HG03520 (cell line): Measurements from ENCODE around the gene RYR2.
"Not testable (repeated sequence)": the region's sequence is repeated elsewhere in the genome, so short reads cannot be mapped to it uniquely, and the experiment has no call there.

Source experiments
- ATAC-seq: cut with Tn5 transposase; IDR thresholded peaks from one replicate; pipeline ENCODE4 v1.9.1; 2021; ENCODE audit warnings: mild to moderate bottlenecking, moderate library complexity; ENCODE audit not compliant: unreplicated experiment

Gene RYR2

GRCh38 chr1:237817277-237817676 lies 775.3 kb downstream of the RYR2 start:
- no peak for ATAC-seq

DNA sequence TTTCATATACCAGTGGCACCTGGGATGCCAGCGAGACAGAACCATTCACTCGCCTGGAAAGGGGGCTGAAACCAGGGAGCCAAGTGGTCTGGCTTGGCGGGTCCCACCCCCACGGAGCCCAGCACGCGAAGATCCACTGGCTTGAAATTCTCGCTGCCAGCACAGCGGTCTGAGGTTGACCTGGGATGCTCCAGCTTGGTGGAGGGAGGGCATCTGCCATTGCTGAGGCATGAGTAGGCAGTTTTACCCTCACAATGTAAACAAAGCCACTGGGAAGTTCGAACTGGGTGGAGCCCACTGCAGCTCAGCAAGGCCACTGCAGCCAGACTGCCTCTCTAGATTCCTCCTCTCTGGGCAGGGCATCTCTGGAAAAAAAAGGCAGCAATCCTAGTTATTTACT lies 778.6 kb downstream of the RYR2 start:
- not testable (repeated sequence) for ATAC-seq

- ATAC-seq, result no peak
Observed at GRCh38 chr1:237832858-237833257, 790.9 kb downstream of the RYR2 start.

GRCh38 chr1:237834048-237834447 lies 792.1 kb downstream of the RYR2 start:
- ATAC-seq, result no peak

DNA sequence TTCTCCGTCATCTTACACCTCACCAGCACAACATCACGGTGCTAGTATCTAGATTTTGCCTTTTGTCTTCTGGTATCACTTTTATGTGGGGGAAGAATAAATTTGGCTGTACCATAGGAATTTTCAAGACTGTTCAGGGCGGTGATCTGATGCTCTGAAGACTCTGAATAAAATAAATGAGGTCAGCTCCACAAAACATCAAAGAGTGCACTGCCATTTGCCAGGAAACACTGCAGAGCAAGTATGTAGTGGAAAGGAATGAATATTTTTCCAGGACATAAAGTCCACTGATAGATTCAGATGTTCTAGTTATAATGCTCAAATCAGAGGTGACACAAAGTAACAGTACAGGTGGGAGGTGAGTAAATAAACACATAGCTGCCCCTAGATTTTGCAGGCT lies 792.5 kb downstream of the RYR2 start:
- no peak for ATAC-seq

GRCh38 chr1:237838320-237838719 lies 796.3 kb downstream of the RYR2 start:
- no peak for ATAC-seq

DNA sequence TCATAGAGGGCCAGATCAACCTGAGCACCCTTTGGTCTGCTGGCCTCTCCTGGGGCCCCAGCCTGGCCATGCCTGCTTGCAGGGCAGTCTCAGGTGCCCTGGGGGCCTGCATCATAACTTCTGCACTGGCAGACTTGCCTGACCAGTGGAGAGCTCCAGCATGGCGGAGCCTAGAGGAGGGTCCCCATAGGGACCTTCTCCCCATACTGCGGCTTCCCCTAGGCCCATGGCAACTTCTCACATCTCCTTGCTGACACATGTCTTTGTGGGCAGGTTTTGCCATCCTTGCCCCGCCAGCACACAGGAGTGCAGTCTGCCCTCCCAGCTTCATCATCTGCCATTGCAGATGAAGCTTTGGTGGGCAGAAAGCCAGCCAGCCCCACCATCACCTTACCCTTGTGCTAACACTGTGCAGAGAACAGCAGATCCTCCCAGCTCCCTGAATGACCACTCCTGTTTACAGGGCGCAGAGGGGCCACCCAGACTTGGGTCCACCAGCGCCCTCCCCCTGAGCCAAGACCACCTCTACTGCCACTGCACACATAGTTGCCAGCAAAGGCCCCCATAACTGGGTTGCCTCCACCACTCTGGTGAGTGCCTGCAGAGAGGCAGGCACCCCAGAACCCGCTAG lies 797.0 kb downstream of the RYR2 start:
- ATAC-seq, result no peak

GRCh38 chr1:237841485-237841884 lies 799.5 kb downstream of the RYR2 start:
- ATAC-seq, result no peak

- not testable (repeated sequence) for ATAC-seq
Observed at GRCh38 chr1:237843516-237843915, 801.5 kb downstream of the RYR2 start.

DNA sequence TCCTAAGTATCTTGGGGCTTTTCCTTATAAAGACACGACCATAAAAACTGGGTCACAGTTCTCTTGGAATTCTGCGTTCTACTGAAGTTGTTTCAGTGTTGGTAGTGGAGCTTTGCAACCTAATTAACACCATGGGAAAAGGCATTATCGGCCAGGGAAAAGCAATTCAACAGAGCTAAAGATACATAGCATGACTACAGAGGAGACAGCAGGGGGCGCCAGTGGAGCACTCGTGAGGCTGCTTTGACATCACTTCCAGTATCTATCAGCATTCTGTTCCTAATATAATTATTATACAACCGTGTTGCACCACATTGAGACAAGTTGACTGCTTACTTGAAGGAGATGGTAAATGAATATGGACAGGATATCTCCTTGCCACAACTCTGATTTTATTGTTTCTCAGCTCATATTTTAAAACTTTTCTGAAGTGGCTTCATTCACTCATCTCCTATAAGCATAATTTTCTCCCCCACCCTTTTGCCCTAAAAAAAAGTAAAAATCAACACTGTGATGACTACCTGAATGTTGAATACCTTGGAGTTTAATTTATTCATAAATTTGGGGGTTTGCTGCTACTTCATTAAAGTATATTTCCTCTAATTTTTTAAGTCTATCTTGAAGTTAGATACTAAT lies 809.3 kb downstream of the RYR2 start:
- ATAC-seq, result no peak

GRCh38 chr1:237852342-237852741 lies 810.4 kb downstream of the RYR2 start:
- ATAC-seq, result no peak

DNA sequence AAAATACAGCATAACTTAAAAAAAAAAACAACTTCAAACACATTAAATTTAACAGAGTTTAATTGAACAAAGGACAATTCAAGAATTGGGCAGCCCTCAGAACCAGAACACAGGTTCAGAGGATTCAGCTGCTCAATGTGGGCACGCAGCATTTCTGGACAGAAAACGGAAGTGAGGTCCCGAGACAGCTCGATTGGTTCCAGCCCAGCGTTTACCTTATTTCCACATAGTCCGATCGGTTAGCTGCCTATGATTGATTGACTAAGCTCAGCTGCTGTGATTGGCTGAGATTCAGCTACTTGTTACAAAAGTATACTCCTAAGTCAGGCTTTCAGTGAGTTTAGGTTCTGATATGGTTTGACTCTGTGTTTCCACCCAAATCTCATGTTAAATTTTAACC lies 815.5 kb downstream of the RYR2 start:
- no peak for ATAC-seq

GRCh38 chr1:237858992-237859391 lies 817.0 kb downstream of the RYR2 start:
- ATAC-seq, result no peak

DNA sequence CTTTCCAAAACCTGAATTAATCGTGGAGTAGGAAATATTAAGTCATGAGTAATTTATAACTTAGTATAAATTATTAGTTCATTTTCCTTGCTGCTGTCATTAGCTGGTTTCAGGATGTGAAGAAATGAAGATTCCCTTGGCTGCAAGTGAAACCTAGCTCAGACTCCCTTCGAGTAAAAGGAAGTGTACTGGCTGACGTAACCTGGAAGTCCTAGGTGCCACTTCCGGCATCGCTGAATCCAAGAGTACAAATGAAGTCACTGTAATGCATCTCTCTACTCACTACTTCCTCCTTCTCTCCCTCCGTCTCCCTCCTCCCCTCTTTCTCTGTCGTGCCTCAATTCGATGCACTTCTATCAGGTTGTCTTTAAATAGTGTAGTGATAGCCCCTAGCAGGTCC lies 820.0 kb downstream of the RYR2 start:
- no peak for ATAC-seq

DNA sequence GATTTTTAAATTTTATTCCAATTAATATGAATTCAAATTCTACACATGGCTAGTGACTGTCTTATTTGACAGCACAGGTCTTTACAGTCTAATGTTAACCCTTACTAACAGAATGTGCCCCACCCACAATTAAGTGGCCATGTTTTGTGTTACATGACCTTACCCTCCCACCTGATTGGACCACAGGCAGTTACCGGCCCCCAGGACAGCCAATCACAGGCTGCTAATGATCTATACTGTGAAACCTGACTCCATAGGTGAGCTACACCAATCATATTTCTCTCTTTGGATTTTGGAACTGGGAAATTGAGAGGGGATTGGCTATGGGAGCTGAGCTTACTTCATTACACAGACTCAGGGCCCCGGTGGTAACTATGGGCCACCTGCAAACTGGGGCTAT lies 821.2 kb downstream of the RYR2 start:
- ATAC-seq, result no peak

DNA sequence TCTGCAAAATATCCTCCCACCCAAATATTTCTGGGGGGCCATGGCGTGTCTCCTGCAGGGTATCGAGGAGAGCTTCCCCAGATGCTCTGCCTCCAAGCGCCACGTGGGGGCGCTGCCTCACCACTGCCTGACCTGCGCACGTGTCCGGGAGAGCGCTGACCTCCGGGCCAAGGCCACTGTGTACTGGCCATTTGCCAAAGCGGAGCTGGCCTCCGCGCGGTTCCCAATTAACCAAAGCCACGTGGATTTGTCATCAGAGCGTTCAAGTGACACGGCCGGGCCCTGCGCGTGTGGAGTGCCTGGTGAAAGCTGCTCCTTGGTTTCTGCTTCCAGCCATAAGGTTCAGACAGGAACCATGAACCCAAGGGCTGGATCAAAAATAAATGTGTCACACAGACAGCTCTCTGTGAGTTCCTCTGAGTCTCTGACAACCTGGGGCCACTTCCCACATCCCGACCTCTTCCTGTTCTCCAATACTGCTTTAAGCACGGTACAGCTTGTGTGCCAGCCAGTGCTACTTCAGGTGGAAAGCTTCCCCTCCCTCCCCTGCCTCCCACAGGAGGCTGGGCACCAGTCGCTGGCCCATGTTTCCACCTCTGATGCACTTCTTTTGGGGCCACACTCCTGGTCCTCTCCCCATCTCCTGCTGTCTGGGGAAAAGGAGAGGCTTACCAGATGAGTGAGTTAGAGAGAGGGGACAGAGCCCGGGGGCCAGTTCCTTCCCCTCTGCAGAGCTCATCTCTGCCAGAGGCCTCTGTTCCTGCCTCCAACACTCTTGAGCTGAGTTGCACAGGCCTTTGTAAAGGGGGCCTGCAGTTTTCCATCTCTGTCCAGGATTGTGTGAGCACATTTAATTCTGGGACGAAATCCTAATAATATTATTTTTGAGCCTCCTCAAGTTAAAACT lies 822.6 kb downstream of the RYR2 start:
- no peak for ATAC-seq

DNA sequence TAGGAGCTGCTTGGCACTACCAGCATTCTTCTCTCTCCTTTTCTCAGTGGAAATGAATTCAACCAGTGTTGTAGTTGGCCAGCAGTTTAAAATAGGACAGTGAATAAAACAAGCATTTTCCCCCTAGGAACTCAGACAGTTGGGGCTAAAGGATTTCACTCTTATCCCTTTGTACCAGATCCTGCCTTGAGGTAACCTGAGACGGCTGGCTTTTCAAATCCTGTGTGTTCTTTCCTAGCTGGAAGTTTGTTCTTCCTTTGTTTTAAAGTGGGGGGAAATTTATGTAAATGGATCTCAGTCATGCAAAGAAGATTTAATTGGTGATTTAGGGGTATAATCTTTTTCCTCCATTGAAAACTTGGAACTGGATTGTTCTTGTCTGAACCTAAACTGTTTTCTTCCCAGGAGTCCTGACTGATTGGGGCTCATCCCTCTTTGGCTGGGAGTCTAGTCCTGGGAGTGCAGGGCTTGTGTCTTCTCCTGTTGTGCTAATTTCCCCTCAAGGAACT lies 825.5 kb downstream of the RYR2 start:
- no peak for ATAC-seq

- ATAC-seq, result no peak
Observed at GRCh38 chr1:237868817-237869600, 827.0 kb downstream of the RYR2 start.

GRCh38 chr1:237873487-237874211 lies 831.7 kb downstream of the RYR2 start:
- ATAC-seq, result no peak

DNA sequence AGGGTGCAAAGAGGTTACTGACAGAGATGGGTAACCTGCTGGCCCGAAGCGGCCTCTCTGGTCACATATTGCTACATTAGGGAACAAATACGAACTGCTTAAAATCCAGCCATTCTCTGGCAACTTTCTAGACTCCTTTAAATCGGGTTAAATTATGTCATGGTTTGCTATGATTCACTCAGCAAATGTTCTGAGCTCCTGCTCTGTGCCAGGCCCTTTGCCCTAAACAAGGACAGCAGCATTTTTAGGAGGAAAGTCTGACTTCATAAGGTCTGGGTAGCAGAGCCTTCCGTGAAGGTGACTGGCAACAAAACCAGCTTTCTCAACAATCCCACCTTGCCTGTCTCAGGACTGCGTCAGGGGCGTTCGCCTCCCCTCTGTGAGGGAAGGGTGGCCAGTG lies 833.3 kb downstream of the RYR2 start:
- no peak for ATAC-seq
